ENCODE measurements around the gene TCEANC2.

TCEANC2 gene

GRCh38 chr1:54153535-54154439 lies 100.4 kb downstream of the TCEANC2 start:
- peak; percentile 13 to 52 for DNase-seq (ENCODE audit: low spot score in 2 of 2)

More at GRCh38 chr1:54153535-54154439, 100.4 kb downstream of the TCEANC2 start:
- Histone ChIP-seq H3K4me1 (peaks cover 5% of the 10 kb centered on the region), H3K36me3 (replicated peaks) (no peaks in the 10 kb centered on the region), H3K27me3 (ENCODE audit: low read depth) (no peaks in the 10 kb centered on the region), H3K9me3 (no peaks in the 10 kb centered on the region), H3K4me3 (no peak overlapping the region)
- in situ Hi-C loops (cut with MboI; ENCODE audit: low sequenced_read_pairs), result no loop called here
